Activated naive CD4-positive, alpha-beta T cell (primary cell): ENCODE measurements around the gene PCDHGA1.
"Not testable (repeated sequence)": the region's sequence is repeated elsewhere in the genome, so short reads cannot be mapped to it uniquely, and the experiment has no call there.

ENCODE experiments used
- DNase-seq, 4 experiments: peaks; one replicate each; lab custom pipeline; 2025; lab: John Stamatoyannopoulos, UW

The PCDHGA1 gene

GRCh38 chr5:141409598-141410306 lies 79.4 kb downstream of the PCDHGA1 start:
- DNase-seq = no peak

DNA sequence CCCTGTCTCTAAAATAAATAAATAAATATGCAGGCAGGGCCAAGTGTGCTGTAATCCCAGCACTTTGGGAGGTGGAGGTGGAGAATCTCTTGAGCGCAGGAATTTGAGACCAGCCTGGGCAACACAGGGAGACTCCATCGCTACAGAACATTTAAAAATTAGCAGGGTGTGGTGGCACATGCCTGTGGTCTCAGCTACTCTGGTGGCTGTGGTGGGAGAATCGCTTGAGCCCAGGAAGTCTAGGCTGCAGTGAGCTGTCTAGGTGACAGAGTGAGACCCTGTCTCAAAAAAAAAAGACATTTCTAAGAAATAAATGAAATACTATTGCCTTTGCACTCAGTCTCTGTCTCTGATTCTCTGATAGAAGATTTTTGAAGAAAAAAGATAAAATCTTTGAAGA lies 81.3 kb downstream of the PCDHGA1 start:
- no peak for DNase-seq

DNA sequence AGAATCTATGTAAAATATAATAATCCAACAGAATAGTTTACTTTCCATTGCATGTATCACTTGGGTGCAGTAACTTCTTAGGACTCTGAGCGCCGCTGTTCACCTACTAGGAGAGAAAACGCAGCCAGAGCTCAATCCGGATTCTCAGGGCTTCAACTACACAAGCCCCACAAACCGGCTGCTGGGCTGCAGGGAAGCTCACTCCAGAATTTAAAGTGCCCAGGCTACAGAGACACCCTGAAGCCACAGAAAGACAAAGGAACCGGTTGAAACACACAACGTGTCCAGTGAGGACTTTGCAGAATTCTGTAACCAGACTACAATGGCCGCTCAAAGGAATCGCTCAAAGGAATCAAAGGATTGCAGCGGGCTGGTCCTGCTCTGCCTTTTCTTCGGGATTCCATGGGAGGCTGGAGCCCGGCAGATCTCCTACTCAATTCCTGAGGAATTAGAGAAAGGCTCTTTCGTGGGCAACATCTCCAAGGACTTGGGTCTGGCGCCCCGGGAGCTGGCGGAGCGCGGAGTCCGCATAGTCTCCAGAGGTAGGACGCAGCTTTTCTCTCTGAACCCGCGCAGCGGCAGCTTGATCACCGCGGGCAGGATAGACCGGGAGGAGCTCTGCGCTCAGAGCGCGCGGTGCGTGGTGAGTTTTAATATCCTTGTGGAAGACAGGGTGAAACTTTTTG lies 82.7 kb downstream of the PCDHGA1 start, which contains the start of gene PCDHGA10:
Gene PCDHGA10 (plus strand): TSS at position 134 of the 686 bp plus-strand sequence. CDS start 189 bp downstream, at position 323.
- peak in 1 of 4 experiments; percentile 35 for DNase-seq

DNA sequence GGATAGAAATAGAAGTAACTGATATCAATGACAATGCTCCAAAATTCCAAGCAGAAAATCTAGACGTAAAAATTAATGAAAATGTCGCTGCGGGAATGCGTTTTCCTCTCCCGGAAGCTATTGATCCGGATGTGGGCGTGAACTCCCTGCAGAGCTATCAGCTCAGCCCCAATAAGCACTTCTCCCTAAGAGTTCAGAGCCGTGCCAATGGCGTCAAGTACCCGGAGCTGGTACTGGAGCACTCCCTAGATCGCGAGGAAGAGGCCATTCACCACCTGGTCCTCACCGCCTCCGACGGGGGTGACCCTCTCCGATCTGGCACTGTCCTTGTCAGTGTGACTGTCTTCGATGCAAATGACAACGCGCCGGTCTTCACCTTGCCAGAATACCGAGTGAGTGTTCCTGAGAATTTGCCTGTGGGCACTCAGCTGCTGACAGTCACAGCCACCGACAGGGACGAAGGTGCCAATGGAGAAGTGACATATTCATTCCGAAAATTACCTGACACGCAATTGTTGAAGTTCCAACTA lies 83.3 kb downstream of the PCDHGA1 start:
- DNase-seq = no peak

- not testable (repeated sequence) for DNase-seq
Observed at GRCh38 chr5:141414548-141415274, 84.4 kb downstream of the PCDHGA1 start.

DNA sequence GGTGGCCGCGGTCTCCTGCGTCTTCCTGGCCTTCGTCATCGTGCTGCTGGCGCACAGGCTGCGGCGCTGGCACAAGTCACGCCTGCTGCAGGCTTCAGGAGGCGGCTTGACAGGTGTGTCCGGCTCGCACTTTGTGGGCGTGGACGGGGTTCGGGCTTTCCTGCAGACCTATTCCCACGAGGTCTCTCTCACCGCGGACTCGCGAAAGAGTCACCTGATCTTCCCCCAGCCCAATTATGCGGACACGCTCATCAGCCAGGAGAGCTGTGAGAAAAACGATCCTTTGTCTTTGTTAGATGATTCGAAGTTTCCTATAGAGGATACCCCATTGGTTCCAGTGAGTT lies 84.9 kb downstream of the PCDHGA1 start:
- not testable (repeated sequence) for DNase-seq

GRCh38 chr5:141417494-141418172 lies 87.3 kb downstream of the PCDHGA1 start, which contains the start of gene PCDHGB7:
TSS of gene PCDHGB7 (plus strand) at chr5:141417677. CDS start at chr5:141417860, 183 bp downstream.
- DNase-seq = not testable (repeated sequence)

- DNase-seq = no peak
Observed at GRCh38 chr5:141419074-141419880, 89.0 kb downstream of the PCDHGA1 start.

DNA sequence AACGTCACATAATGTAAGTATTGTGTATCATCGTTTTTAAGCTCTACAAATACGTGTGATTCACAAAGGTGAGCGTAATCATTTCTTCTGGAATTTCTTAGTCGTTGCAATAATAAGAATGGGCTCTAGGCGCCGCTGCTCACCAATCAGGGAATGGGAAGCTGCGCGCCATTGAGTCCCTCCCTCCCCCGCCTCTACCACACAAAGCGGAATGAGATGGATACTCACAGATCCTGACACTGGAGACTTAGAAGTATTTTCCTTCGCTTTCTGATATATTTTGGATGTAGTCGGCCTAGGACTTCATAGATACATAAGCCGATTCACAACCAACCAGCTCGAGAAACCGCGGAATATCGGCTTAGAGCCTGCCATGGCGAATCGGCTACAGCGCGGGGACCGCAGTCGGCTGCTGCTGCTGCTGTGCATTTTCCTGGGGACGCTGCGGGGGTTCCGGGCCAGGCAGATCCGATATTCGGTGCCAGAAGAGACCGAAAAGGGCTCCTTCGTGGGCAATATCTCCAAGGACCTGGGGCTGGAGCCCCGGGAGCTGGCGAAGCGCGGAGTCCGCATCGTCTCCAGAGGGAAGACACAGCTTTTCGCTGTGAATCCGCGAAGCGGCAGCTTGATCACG lies 90.7 kb downstream of the PCDHGA1 start, which contains the start of gene PCDHGA11:
Gene PCDHGA11 (plus strand): TSS at position 197 of the 634 bp plus-strand sequence. CDS start 177 bp downstream, at position 374.
- no peak for DNase-seq

DNA sequence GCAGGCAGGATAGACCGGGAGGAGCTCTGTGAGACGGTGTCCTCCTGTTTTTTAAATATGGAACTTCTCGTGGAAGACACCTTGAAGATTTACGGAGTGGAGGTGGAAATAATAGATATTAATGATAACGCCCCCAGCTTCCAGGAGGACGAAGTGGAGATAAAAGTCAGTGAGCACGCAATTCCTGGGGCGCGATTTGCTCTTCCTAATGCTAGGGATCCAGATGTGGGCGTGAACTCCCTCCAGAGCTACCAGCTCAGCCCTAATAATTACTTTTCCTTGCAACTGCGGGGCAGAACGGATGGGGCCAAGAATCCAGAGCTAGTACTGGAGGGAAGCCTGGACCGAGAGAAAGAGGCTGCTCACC lies 91.2 kb downstream of the PCDHGA1 start:
- no peak for DNase-seq

- no peak for DNase-seq
Observed at GRCh38 chr5:141422742-141423291, 92.5 kb downstream of the PCDHGA1 start.

- no peak for DNase-seq
Observed at GRCh38 chr5:141427783-141428426, 97.6 kb downstream of the PCDHGA1 start.

- DNase-seq = no peak
Observed at GRCh38 chr5:141430332-141431113, 100.2 kb downstream of the PCDHGA1 start, which contains the start of gene PCDHGA12. TSS of gene PCDHGA12 (plus strand) at chr5:141430507. CDS start at chr5:141430760, 253 bp downstream.

DNA sequence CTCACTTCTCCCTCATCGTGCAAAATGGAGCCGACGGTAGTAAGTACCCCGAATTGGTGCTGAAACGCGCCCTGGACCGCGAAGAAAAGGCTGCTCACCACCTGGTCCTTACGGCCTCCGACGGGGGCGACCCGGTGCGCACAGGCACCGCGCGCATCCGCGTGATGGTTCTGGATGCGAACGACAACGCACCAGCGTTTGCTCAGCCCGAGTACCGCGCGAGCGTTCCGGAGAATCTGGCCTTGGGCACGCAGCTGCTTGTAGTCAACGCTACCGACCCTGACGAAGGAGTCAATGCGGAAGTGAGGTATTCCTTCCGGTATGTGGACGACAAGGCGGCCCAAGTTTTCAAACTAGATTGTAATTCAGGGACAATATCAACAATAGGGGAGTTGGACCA lies 101.0 kb downstream of the PCDHGA1 start:
- DNase-seq = no peak

GRCh38 chr5:141432308-141432707 lies 102.0 kb downstream of the PCDHGA1 start:
- DNase-seq = not testable (repeated sequence)

DNA sequence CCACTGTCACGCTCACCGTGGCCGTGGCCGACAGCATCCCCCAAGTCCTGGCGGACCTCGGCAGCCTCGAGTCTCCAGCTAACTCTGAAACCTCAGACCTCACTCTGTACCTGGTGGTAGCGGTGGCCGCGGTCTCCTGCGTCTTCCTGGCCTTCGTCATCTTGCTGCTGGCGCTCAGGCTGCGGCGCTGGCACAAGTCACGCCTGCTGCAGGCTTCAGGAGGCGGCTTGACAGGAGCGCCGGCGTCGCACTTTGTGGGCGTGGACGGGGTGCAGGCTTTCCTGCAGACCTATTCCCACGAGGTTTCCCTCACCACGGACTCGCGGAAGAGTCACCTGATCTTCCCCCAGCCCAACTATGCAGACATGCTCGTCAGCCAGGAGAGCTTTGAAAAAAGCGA lies 102.4 kb downstream of the PCDHGA1 start:
- DNase-seq = not testable (repeated sequence)

DNA sequence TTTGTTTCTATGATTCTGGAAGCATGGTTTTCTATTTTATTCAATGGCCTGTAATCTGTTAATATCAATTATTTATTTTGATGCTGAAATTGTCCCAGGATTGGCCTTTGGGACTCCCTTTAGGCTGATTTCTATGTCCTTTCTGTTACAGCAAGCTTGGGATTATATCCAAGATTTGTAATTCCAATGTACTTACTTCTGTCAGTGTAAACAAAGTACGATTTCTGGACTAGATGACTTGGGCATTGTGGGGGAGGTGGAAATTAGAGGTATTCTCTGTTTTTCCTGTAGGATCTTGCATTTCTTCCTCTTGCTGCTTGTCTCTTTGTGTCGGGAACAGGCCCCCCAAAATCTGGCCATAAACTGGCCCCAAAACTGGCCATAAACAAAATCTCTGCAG lies 103.7 kb downstream of the PCDHGA1 start:
- no peak for DNase-seq

DNA sequence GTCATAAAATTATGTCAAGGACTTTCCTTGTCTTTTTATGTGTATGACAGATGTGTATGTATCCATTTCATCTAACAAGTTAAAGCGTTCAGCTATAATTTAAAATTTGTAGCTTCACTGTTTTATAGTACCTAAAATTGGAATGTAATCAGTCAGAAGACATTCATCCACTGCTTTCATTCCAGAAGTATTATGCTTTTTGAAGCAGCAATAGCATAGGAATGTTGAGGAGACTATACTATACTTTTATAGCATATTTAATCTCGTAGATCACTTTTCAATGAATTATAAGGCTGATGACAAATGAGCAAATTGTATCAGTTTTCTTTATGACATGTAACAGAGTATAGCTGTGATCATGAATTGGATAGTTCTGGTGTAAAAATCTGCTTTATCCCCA lies 106.9 kb downstream of the PCDHGA1 start:
- no peak for DNase-seq
